DMS153 treated with DMSO at 0.1 percent for 48 hours (cell line): ENCODE data around the gene AMOTL2.
A peak's percentile ranks its signal among the peaks of the same experiment; 100 is the strongest.

Source experiments
- DNase-seq: peaks from one replicate; lab custom pipeline; 2025; ENCODE audit not compliant: unreplicated experiment; lab: John Stamatoyannopoulos, UW

Gene AMOTL2

GRCh38 chr3:134318166-134318565, 56.1 kb downstream of the AMOTL2 start:
- no peak for DNase-seq

GRCh38 chr3:134317106-134317947, 56.9 kb downstream of the AMOTL2 start:
- DNase-seq, result no peak

GRCh38 chr3:134315286-134316106, 58.8 kb downstream of the AMOTL2 start:
- no peak for DNase-seq

GRCh38 chr3:134314588-134315285, 59.5 kb downstream of the AMOTL2 start:
- DNase-seq, result no peak

GRCh38 chr3:134313847-134314587, 60.2 kb downstream of the AMOTL2 start:
- no peak for DNase-seq

GRCh38 chr3:134312873-134313846, 61.1 kb downstream of the AMOTL2 start:
- DNase-seq, result no peak

GRCh38 chr3:134312072-134312872, 62.0 kb downstream of the AMOTL2 start:
- no peak for DNase-seq

GRCh38 chr3:134311693-134312071, 62.6 kb downstream of the AMOTL2 start:
- DNase-seq, result no peak

GRCh38 chr3:134311265-134311664, 63.0 kb downstream of the AMOTL2 start:
- no peak for DNase-seq

GRCh38 chr3:134309987-134310700, 64.1 kb downstream of the AMOTL2 start:
- DNase-seq, result no peak

- peak; percentile 66 for DNase-seq
These were observed 65.8 kb downstream of the AMOTL2 start for GRCh38 chr3:134308350-134308891.

- no peak for DNase-seq
These were observed 66.8 kb downstream of the AMOTL2 start for GRCh38 chr3:134307425-134307824.

GRCh38 chr3:134306320-134306719, 67.9 kb downstream of the AMOTL2 start:
- no peak for DNase-seq
